ENCODE results near the gene SLC12A3.

DNA sequence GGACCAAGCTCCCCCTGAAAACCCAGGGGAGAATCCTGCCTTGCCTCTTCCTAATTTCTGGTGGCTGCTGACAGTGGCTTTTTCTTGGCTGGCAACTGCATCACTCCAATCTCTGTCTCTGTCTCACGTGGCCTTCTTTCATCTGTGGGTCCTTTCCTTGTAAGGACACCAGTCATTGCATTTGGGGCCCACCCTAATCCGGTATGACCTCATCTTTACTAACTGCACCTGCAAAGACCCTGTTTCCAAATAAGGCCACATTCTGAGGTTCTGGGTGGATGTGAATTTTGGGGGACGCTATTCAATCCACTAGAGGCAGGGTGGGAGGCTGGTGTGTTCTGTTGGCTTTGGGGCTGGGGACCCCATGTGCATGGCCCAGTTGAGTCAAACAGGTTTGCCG is 11.0 kb downstream of the SLC12A3 start:
- no peak for TF ChIP-seq POLR2A (IDR thresholded peaks at IDR 0.05)
- TF ChIP-seq, protein P1, sequence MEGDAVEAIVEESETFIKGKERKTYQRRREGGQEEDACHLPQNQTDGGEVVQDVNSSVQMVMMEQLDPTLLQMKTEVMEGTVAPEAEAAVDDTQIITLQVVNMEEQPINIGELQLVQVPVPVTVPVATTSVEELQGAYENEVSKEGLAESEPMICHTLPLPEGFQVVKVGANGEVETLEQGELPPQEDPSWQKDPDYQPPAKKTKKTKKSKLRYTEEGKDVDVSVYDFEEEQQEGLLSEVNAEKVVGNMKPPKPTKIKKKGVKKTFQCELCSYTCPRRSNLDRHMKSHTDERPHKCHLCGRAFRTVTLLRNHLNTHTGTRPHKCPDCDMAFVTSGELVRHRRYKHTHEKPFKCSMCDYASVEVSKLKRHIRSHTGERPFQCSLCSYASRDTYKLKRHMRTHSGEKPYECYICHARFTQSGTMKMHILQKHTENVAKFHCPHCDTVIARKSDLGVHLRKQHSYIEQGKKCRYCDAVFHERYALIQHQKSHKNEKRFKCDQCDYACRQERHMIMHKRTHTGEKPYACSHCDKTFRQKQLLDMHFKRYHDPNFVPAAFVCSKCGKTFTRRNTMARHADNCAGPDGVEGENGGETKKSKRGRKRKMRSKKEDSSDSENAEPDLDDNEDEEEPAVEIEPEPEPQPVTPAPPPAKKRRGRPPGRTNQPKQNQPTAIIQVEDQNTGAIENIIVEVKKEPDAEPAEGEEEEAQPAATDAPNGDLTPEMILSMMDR (IDR thresholded peaks at IDR 0.05): no peak

Data from adrenal gland (tissue), 5 donors.